Esophagus muscularis mucosa (tissue), 3 donors: ENCODE results near the gene SEC16A.

ENCODE experiments used
- CTCF ChIP-seq, 3 experiments: fragments of 200-600 bp in 2 of 3; fragments of 450-650 bp in 1 of 3; sonication (generic) in 2 of 3; IDR thresholded peaks; one replicate each; pipeline ENCODE4 v1.5.1; 2017 to 2019; ENCODE audit warnings: antibody characterized with exemption in 3 of 3, mild to moderate bottlenecking in 2 of 3, moderate library complexity in 1 of 3
- POLR2A ChIP-seq: fragments of 450-650 bp; IDR thresholded peaks from one replicate; pipeline ENCODE4 v1.6.1; 2017; ENCODE audit warnings: antibody characterized with exemption, moderate library complexity, mild to moderate bottlenecking, low read depth
- POLR2AphosphoS5 ChIP-seq, 2 donors: sonication (generic); formaldehyde crosslinking; IDR thresholded peaks; one replicate each; pipeline ENCODE4 v1.6.1; 2017; ENCODE audit warnings: antibody characterized with exemption in 2 of 2

GRCh38 chr9:136516191-136516654 lies 33.4 kb upstream of the SEC16A start:
- TF ChIP-seq CTCF (IDR thresholded peaks at IDR 0.05), result no peak
- no peak for TF ChIP-seq POLR2A
- no peak for TF ChIP-seq POLR2AphosphoS5 (IDR thresholded peaks at IDR 0.05)
